H1 (cell line): Measurements from ENCODE around the gene MAFF. TPM values are rescaled to one million over a fixed set of nuclear protein-coding genes. Genes with fewer than 3 reads are reported as not detected.

Source experiments
- CTCF ChIA-PET: fragments of 300-600 bp; sonication (Branson Sonifier 250); formaldehyde crosslinking; loops from one replicate; lab custom pipeline; 2021; ENCODE audit not compliant: partially characterized antibody; lab: Charles Lee
- POLR2A ChIA-PET: fragments of 300-600 bp; sonication (Branson Sonifier 250); formaldehyde crosslinking; loops from one replicate; lab custom pipeline; 2021; ENCODE audit warnings: inconsistent platforms; ENCODE audit not compliant: partially characterized antibody; lab: Charles Lee
- DNase-seq, 2 experiments: peaks; one replicate each; pipeline versions ENCODE4 v3.0.0 to v3.0.0-alpha.2; 2010 to 2022; ENCODE audit warnings: low spot score in 2 of 2, low read depth in 1 of 2, mixed read lengths in 1 of 2
- FAIRE-seq: peaks from 2 replicates; lab custom pipeline; 2011; peaks lifted over from hg19 to GRCh38; lab: Jason Lieb, UNC
- H2AFZ ChIP-seq: 2 replicates; pipeline ENCODE4 v1.8.1; 2012; ENCODE audit warnings: low read length, inconsistent platforms
- H2AK5ac ChIP-seq: 2 replicates; pipeline ENCODE4 v1.6.1; 2013; ENCODE audit warnings: low read depth, low read length
- H2BK120ac ChIP-seq: replicated peaks from 2 replicates; pipeline ENCODE3; 2013; ENCODE audit warnings: low read depth, low read length, inconsistent platforms
- H2BK12ac ChIP-seq: 2 replicates; pipeline ENCODE4 v1.6.1; 2013; ENCODE audit warnings: low read depth, low read length
- H2BK15ac ChIP-seq: 2 replicates; pipeline ENCODE4 v1.6.1; 2013; ENCODE audit warnings: low read length
- H2BK20ac ChIP-seq: 2 replicates; pipeline ENCODE4 v1.6.1; 2013; ENCODE audit warnings: low read length
- H2BK5ac ChIP-seq: 2 replicates; pipeline ENCODE4 v1.6.1; 2013; ENCODE audit warnings: low read depth, low read length
- H3K14ac ChIP-seq: 2 replicates; pipeline ENCODE4 v1.6.1; 2013; ENCODE audit warnings: inconsistent platforms; ENCODE audit not compliant: insufficient read length
- H3K18ac ChIP-seq: 2 replicates; pipeline ENCODE4 v1.6.1; 2013; ENCODE audit warnings: low read length; ENCODE audit errors: extremely low read depth
- H3K23ac ChIP-seq: 2 replicates; pipeline ENCODE4 v1.6.1; 2013; ENCODE audit warnings: inconsistent platforms; ENCODE audit not compliant: insufficient read length
- H3K23me2 ChIP-seq: 2 replicates; pipeline ENCODE4 v1.6.1; 2013; ENCODE audit warnings: low read depth, low read length
- H3K27ac ChIP-seq: 2 replicates; pipeline ENCODE4 v1.6.1; 2011; ENCODE audit warnings: low read depth, low read length, inconsistent platforms
- H3K27me3 ChIP-seq, 4 experiments: replicated peaks in 1 of 4; 1 replicate in 1 of 4; 2 replicates in 3 of 4; pipeline versions ENCODE4 v1.6.1 to v1.8.1; 2011 to 2013; ENCODE audit warnings: low read length in 3 of 4, mild to moderate bottlenecking in 3 of 4, inconsistent platforms in 2 of 4, mixed read lengths in 2 of 4, moderate library complexity in 1 of 4; ENCODE audit not compliant: control insufficient read depth in 3 of 4, insufficient read depth in 3 of 4; ENCODE audit errors: extremely low read depth in 1 of 4
- H3K36me3 ChIP-seq, 4 experiments: 2 replicates each; pipeline versions ENCODE4 v1.6.1 to v1.8.1; 2011 to 2013; ENCODE audit warnings: mild to moderate bottlenecking in 4 of 4, low read length in 3 of 4, moderate library complexity in 2 of 4, control low read depth in 1 of 4, inconsistent platforms in 1 of 4; ENCODE audit not compliant: insufficient read depth in 4 of 4, control insufficient read depth in 2 of 4
- H3K4ac ChIP-seq: replicated peaks from 2 replicates; pipeline ENCODE3; 2013; ENCODE audit warnings: low read length, low read depth, mixed read lengths, inconsistent platforms; ENCODE audit not compliant: insufficient read length
- H3K4me1 ChIP-seq, 4 experiments: replicated peaks in 1 of 4; 1 replicate in 1 of 4; 2 replicates in 3 of 4; pipeline versions ENCODE4 v1.6.1 to v1.8.1; 2011 to 2013; ENCODE audit warnings: low read length in 3 of 4, inconsistent platforms in 2 of 4, mixed read lengths in 1 of 4; ENCODE audit not compliant: insufficient read depth in 4 of 4, control insufficient read depth in 3 of 4
- H3K4me2 ChIP-seq, 2 experiments: 2 replicates each; pipeline versions ENCODE4 v1.6.1 to v1.8.1; 2011 to 2013; ENCODE audit warnings: low read depth in 2 of 2, low read length in 2 of 2, control low read depth in 1 of 2, inconsistent platforms in 1 of 2, mild to moderate bottlenecking in 1 of 2; ENCODE audit not compliant: insufficient read depth in 1 of 2
- H3K4me3 ChIP-seq, 4 experiments: fragments of 200-600, 300-600 bp in 1 of 4; sonication (generic), shearing (Covaris generic), sonication (Bioruptor Twin) in 1 of 4; 2 replicates each; pipeline versions ENCODE4 v1.5.1 to v1.8.1; 2011 to 2016; ENCODE audit warnings: low read length in 4 of 4, low read depth in 3 of 4, control low read depth in 2 of 4, inconsistent platforms in 2 of 4, mild to moderate bottlenecking in 2 of 4, mixed read lengths in 1 of 4, moderate library complexity in 1 of 4; ENCODE audit not compliant: insufficient read depth in 2 of 4; ENCODE audit errors: extremely low read depth in 1 of 4
- H3K56ac ChIP-seq: replicated peaks from 2 replicates; pipeline ENCODE3; 2013; ENCODE audit warnings: low read depth, mild to moderate bottlenecking, mixed read lengths, low read length, inconsistent platforms; ENCODE audit not compliant: insufficient read length
- H3K79me1 ChIP-seq: 2 replicates; pipeline ENCODE4 v1.6.1; 2013; ENCODE audit warnings: low read depth, low read length, control low read depth
- H3K79me2 ChIP-seq, 2 experiments: 2 replicates each; pipeline versions ENCODE4 v1.6.1 to v1.8.1; 2012 to 2013; ENCODE audit warnings: low read length in 2 of 2, mild to moderate bottlenecking in 2 of 2, inconsistent platforms in 1 of 2; ENCODE audit not compliant: insufficient read depth in 2 of 2, control insufficient read depth in 1 of 2
- H3K9ac ChIP-seq, 4 experiments: replicated peaks in 1 of 4; 1 replicate in 1 of 4; 2 replicates in 3 of 4; pipeline versions ENCODE4 v1.6.1 to v1.8.1; 2011 to 2013; ENCODE audit warnings: low read depth in 3 of 4, low read length in 3 of 4, control low read depth in 2 of 4, mild to moderate bottlenecking in 2 of 4, moderate library complexity in 2 of 4, inconsistent platforms in 1 of 4; ENCODE audit errors: extremely low read depth in 1 of 4
- H3K9me3 ChIP-seq, 2 experiments: 2 replicates each; pipeline versions ENCODE4 v1.6.1 to v1.8.1; 2012 to 2013; ENCODE audit warnings: mild to moderate bottlenecking in 2 of 2, moderate library complexity in 2 of 2, control low read depth in 1 of 2, inconsistent platforms in 1 of 2, low read depth in 1 of 2, low read length in 1 of 2, mixed read lengths in 1 of 2; ENCODE audit not compliant: insufficient read depth in 2 of 2
- H4K20me1 ChIP-seq, 2 experiments: replicated peaks in 1 of 2; 2 replicates each; pipeline versions ENCODE3 to v1.8.1; 2011 to 2013; ENCODE audit warnings: inconsistent platforms in 2 of 2, low read length in 2 of 2, mild to moderate bottlenecking in 1 of 2; ENCODE audit not compliant: insufficient read depth in 2 of 2, control insufficient read depth in 1 of 2
- H4K5ac ChIP-seq: 2 replicates; pipeline ENCODE4 v1.6.1; 2013; ENCODE audit warnings: low read length, low read depth, mixed read lengths, inconsistent platforms; ENCODE audit not compliant: insufficient read length
- H4K8ac ChIP-seq: 2 replicates; pipeline ENCODE4 v1.8.0; 2013; ENCODE audit warnings: mild to moderate bottlenecking, moderate library complexity, low read length, inconsistent platforms; ENCODE audit not compliant: insufficient read depth; ENCODE audit errors: extremely low read depth
- H4K91ac ChIP-seq: replicated peaks from 2 replicates; pipeline ENCODE3; 2013; ENCODE audit warnings: low read length, mixed read lengths, inconsistent platforms; ENCODE audit not compliant: insufficient read length
- NRF1 ChIP-seq: IDR thresholded peaks from 2 replicates; pipeline ENCODE4 v1.6.1; 2011; ENCODE audit warnings: mild to moderate bottlenecking, low read depth, low read length, improper control_type of control experiment
- SIRT6 ChIP-seq: IDR thresholded peaks from one replicate; pipeline ENCODE4 v1.7.1; 2012; ENCODE audit warnings: low read length, inconsistent platforms
- ZNF274 ChIP-seq: IDR thresholded peaks from 2 replicates; pipeline ENCODE4 v1.7.0; 2012; ENCODE audit warnings: low read length, borderline replicate concordance; ENCODE audit errors: extremely low read depth
- WGBS, 2 experiments: shearing (Covaris generic) in 1 of 2; methylation state at CpG; one replicate each; pipeline versions ENCODE4 v1.1.6 to v1.1.7; 2013 to 2015; ENCODE audit warnings: low lambda C conversion rate in 2 of 2, mixed read lengths in 2 of 2, inconsistent platforms in 1 of 2, low coverage in 1 of 2, missing lambda C conversion rate in 1 of 2; ENCODE audit not compliant: insufficient replicate concordance in 2 of 2, insufficient coverage in 1 of 2, insufficient read length in 1 of 2; ENCODE audit errors: extremely low coverage in 1 of 2, missing lambda C conversion rate in 1 of 2; 5-methylcytosine and 5-hydroxymethylcytosine counted together
- polyA plus RNA-seq, 7 experiments: library from polyadenylated mRNA; depleted of rRNA in 3 of 7; stranded (reverse) in 5 of 7; unstranded in 2 of 7; fragments of >200 nt in 5 of 7; fragments of 200-250 nt in 2 of 7; gene quantifications; 1 replicate in 5 of 7; 2 replicates in 1 of 7; 4 replicates in 1 of 7; pipeline versions ENCODE4 v1.2.1 to v1.2.3, GENCODE V29; 2011 to 2013; ENCODE audit warnings: missing spikeins in 2 of 7, mixed read lengths in 2 of 7
- total RNA-seq: library from RNA; stranded (reverse); fragmentation: NEBNext Ultra II Directional; extraction: Animal tissue kit (Norgen Biotek cat#: 25700); gene quantifications from 2 replicates; pipeline ENCODE4 v1.2.1, GENCODE V29; 2021

MAFF gene
- total and polyA plus RNA-seq, 2 of the 8 experiments (the other 6 are each of a cell fraction or from before 2014, with no cell fraction given) = 1.5 to 6.3 TPM

DNA sequence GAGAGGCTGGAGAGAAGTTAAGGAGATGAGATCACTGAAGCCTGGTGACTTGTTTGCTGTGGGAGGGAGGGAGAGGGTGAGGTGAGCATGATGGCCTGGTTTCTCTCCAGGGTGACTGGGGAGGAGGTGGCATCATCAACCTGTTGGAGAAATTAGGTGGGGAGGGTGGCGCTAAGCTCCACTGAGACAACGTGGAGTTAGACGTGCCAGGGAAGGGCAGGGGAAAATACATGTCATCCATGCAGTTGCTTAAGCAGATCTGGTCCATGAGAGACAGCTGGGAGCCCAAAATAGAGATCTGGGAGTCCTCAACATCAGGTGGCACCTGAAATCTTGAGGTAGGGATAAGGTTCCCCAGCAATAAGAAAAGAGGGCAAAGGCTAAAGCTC lies 9.3 kb upstream of the MAFF start:
- no peak overlapping the region for H3K4ac ChIP-seq
- no peak overlapping the region for H2BK20ac ChIP-seq
- no peak overlapping the region for H3K14ac ChIP-seq
- no peak for FAIRE-seq
- H3K36me3 ChIP-seq = no peaks in the 10 kb centered on the region
- H4K5ac ChIP-seq = no peak overlapping the region
- H3K23me2 ChIP-seq = peaks cover 3% of the 10 kb centered on the region; the same call in 1 of the 2 replicates
- H2BK12ac ChIP-seq = no peak overlapping the region; the same call in 1 of the 2 replicates
- H3K18ac ChIP-seq = no peak overlapping the region
- 97% methylated on average over 3 of the region's 3 CpGs; no CpG with 5 or more reads in 1 of the 2 experiments for WGBS, 2 experiments
- no peak overlapping the region for H2BK5ac ChIP-seq
- no peaks in the 10 kb centered on the region; a peak in 3 of 7 replicates for H3K27me3 ChIP-seq
- no peak for DNase-seq
- H2AFZ ChIP-seq = no peak overlapping the region
- H3K27ac ChIP-seq = no peak overlapping the region
- H3K4me2 ChIP-seq = no peak overlapping the region
- ChIA-PET POLR2A (interaction anchor here (0.9 to 2.1 kb wide), 4 partner anchors 9 to 15 kb away, joined by 3 to 15 read pairs (median 4); partner anchors contain the start of genes MAFF and PLA2G6), CTCF (interaction anchor here (0.6 to 2.2 kb wide), 7 partner anchors 9 to 91 kb away, joined by 3 to 10 read pairs (median 4); no protein-coding TSS in a partner anchor)
- no peak overlapping the region for H4K91ac ChIP-seq
- no peak overlapping the region for H4K8ac ChIP-seq
- H2BK120ac ChIP-seq = no peak overlapping the region
- H3K79me1 ChIP-seq = no peaks in the 10 kb centered on the region
- H3K56ac ChIP-seq = no peak overlapping the region
- H2BK15ac ChIP-seq = no peak overlapping the region
- no peaks in the 10 kb centered on the region for H3K79me2 ChIP-seq
- peaks cover 0 to 3% (median 0%) of the 10 kb centered on the region in 4 experiments; a peak in 1 of 7 replicates for H3K4me1 ChIP-seq
- H4K20me1 ChIP-seq = no peaks in the 10 kb centered on the region
- H3K23ac ChIP-seq = no peak overlapping the region
- H3K9me3 ChIP-seq = no peaks in the 10 kb centered on the region
- no peak overlapping the region for H3K9ac ChIP-seq
- H2AK5ac ChIP-seq = no peak overlapping the region
- no peak overlapping the region for H3K4me3 ChIP-seq
- TF ChIP-seq ZNF274 = no peak
- no peak for TF ChIP-seq NRF1
- TF ChIP-seq SIRT6 = no peak
